ENCODE data around the gene FGB. TPM values are rescaled to one million over a fixed set of nuclear protein-coding genes. Genes with fewer than 3 reads are reported as not detected.

The FGB gene
- total and polyA plus RNA-seq, 2 of the 13 experiments (the other 11 are each of a cell fraction or from before 2014, with no cell fraction given), result 226 to 784 TPM

DNA sequence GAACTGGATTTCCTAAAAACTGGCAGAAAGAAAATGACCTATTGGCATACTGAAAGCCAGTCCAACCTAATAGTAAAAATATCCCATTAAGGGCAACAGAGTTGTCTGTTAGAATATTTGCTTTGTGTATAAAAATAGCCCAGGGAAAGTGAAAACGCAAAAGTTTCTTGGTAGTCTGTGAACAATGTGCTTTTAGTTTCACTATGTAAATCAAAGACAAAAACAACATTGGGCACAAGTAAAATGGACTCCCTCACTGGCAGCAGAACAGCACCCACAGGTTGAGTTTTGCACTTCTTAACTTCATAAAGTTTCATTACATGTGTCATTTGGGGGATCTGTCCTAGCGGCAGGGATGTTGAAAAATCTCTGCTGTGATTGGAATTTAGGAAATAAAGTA is 53.9 kb downstream of the FGB start (continued):
- TF ChIP-seq ZNF687 (CRISPR knock-in tag; IDR thresholded peaks at IDR 0.05) (no peak), PTBP1 (IDR thresholded peaks at IDR 0.05; ENCODE audit: low read depth, low read length, poor library complexity, severe bottlenecking) (no peak), ZNF607 (CRISPR knock-in tag; IDR thresholded peaks at IDR 0.05; ENCODE audit: borderline replicate concordance) (no peak), ZNF782 (CRISPR knock-in tag; IDR thresholded peaks at IDR 0.05; ENCODE audit: borderline replicate concordance) (no peak), ZSCAN9 (CRISPR knock-in tag; IDR thresholded peaks at IDR 0.05; ENCODE audit: borderline replicate concordance) (no peak), ZNF496 (CRISPR knock-in tag; IDR thresholded peaks at IDR 0.05; ENCODE audit: insufficient replicate concordance) (no peak), ZNF12 (CRISPR knock-in tag; IDR thresholded peaks at IDR 0.05) (no peak), ZSCAN21 (CRISPR knock-in tag; IDR thresholded peaks at IDR 0.05; ENCODE audit: borderline replicate concordance) (no peak)

DNA sequence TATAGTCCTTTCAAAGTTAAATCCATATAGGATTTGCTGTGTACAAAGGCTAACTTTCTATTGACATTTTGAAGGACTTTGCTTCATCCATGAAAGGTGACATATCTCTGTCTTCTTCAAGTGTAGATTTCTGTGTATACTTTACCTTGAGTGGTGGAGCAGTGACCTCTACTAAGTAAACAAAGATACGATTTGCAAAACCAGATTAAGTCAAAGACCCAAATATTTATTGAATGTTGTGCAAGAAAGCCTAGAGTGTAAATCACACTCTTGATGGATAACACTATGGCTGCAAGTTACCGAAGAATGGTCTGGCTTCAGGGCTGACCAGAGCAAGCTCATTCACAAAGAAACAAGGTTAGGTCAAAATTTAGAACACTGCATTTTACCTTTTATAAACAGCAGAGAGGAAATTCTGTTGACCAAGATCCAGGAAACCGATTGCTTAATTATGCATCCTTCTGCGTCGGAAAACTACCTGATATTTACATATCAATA is 55.1 kb downstream of the FGB start:
- peaks cover 69% of the 10 kb centered on the region for H3K4me1 ChIP-seq (ENCODE audit: insufficient read depth, low read length)
- no peaks in the 10 kb centered on the region for H3K79me2 ChIP-seq (ENCODE audit: insufficient read depth, low read length)
- ChIA-PET CTCF (ENCODE audit: low intra/inter-chr PET ratio, low total read pairs) (interaction anchor here (0.9 to 6.9 kb wide), 4 partner anchors 20 to 65 kb away, joined by 4 to 233 read pairs (median 80); partner anchors contain the start of gene PLRG1), POLR2A (interaction anchor here (1.5 to 4.4 kb wide), 12 partner anchors 11 to 68 kb away, joined by 4 to 127 read pairs (median 22); partner anchors contain the start of genes FGA, FGB and PLRG1)
- WGBS (ENCODE audit: low lambda C conversion rate), result under 1% methylated on average over 5 of the region's 5 CpGs
- H3K9ac ChIP-seq (ENCODE audit: insufficient read depth, low read depth, low read length), result peak overlapping the region; percentile 28; the same call in 1 of the 2 replicates
- H3K36me3 ChIP-seq (replicated peaks in 1 of 2; ENCODE audit: control insufficient read depth in 1 of 2, insufficient read depth in 2 of 2, low read length in 2 of 2), result no peaks in the 10 kb centered on the region
- peak overlapping the region; percentile 67 for H3K4me2 ChIP-seq (ENCODE audit: low read depth, low read length)
- ATAC-seq (peak; percentile 81), FAIRE-seq (peak; percentile 92), DNase-seq (ENCODE audit: low spot score) (peak; percentile 99)
- H3K27ac ChIP-seq (ENCODE audit: extremely low read length, insufficient read depth, low read length), result peak overlapping the region; percentile 64
- intact Hi-C loops (cut with micrococcal nuclease; ENCODE audit: unreplicated experiment) (loop anchor here (1.0 kb wide), 4 partner anchors 20 to 59 kb away; partner anchors contain the start of gene FGA), in situ Hi-C loops (cut with HindIII; ENCODE audit: extremely low pct_ligation_motif_present, low pct_unique_long_range_greater_than_20kb) (loop anchor here (5.0 kb wide), 1 partner anchor 61 kb away; no protein-coding TSS in a partner anchor)
- no peaks in the 10 kb centered on the region for H3K9me3 ChIP-seq (ENCODE audit: low read length)
- no TSS peak for BruUV-seq (replicated peaks)
- H2AFZ ChIP-seq (ENCODE audit: low read length), result no peak overlapping the region
- H3K27me3 ChIP-seq (ENCODE audit: control insufficient read depth in 1 of 2, insufficient read depth in 2 of 2, low read length in 2 of 2), result no peaks in the 10 kb centered on the region
- H4K20me1 ChIP-seq (ENCODE audit: insufficient read depth, low read length), result no peaks in the 10 kb centered on the region
- peak overlapping the region; percentile 17 to 45 (median 27); a peak in 5 of 6 replicates for H3K4me3 ChIP-seq (replicated peaks in 1 of 3; ENCODE audit: insufficient read depth in 1 of 3, low read depth in 2 of 3, low read length in 3 of 3)
- TF ChIP-seq ZNF598 (CRISPR knock-in tag; IDR thresholded peaks at IDR 0.05; ENCODE audit: borderline replicate concordance), result no peak
- no peak for TF ChIP-seq NFIB (CRISPR knock-in tag; IDR thresholded peaks at IDR 0.05; ENCODE audit: borderline replicate concordance)
- peak; percentile 33; the same call in 1 of the 2 replicates for TF ChIP-seq GABPB1 (CRISPR knock-in tag; IDR thresholded peaks at IDR 0.05)
- peak; percentile 97 for TF ChIP-seq CEBPB (IDR thresholded peaks at IDR 0.05; ENCODE audit: borderline replicate concordance, low read depth, low read length)
- peak; percentile 37; the same call in 1 of the 2 replicates for TF ChIP-seq BHLHE40 (IDR thresholded peaks at IDR 0.05; ENCODE audit: low read length)
- TF ChIP-seq NFE2L1 (CRISPR knock-in tag; IDR thresholded peaks at IDR 0.05; ENCODE audit: borderline replicate concordance), result no peak
- no peak for TF ChIP-seq MATR3 (CRISPR knock-in tag; IDR thresholded peaks at IDR 0.05)
- TF ChIP-seq NAIF1 (CRISPR knock-in tag; IDR thresholded peaks at IDR 0.05; ENCODE audit: borderline replicate concordance), result 0 out of 2 replicates have a peak, but pooled peaks have one; percentile 25
- peak; percentile 91; the same call in 1 of the 2 replicates for TF ChIP-seq HOXA9 (CRISPR knock-in tag; IDR thresholded peaks at IDR 0.05; ENCODE audit: borderline replicate concordance)
- no peak for TF ChIP-seq EEA1 (CRISPR knock-in tag; IDR thresholded peaks at IDR 0.05; ENCODE audit: borderline replicate concordance)
- TF ChIP-seq FOXA1 (IDR thresholded peaks at IDR 0.05), result peak; percentile 100
- peak; percentile 100 for TF ChIP-seq FOXA1 (CRISPR knock-in tag; IDR thresholded peaks at IDR 0.05)
